Measurements from ENCODE around the gene HSPB9. TPM values are rescaled to one million over a fixed set of nuclear protein-coding genes. Genes with fewer than 3 reads are reported as not detected.
A peak's percentile ranks its signal among the peaks of the same experiment; 100 is the strongest.

HSPB9 gene
- total and polyA plus RNA-seq, 9 of the 15 experiments (the other 6 are each of a cell fraction or from before 2014, with no cell fraction given), result 0.04 to 0.16 (median 0.08) TPM; not detected in 3

DNA sequence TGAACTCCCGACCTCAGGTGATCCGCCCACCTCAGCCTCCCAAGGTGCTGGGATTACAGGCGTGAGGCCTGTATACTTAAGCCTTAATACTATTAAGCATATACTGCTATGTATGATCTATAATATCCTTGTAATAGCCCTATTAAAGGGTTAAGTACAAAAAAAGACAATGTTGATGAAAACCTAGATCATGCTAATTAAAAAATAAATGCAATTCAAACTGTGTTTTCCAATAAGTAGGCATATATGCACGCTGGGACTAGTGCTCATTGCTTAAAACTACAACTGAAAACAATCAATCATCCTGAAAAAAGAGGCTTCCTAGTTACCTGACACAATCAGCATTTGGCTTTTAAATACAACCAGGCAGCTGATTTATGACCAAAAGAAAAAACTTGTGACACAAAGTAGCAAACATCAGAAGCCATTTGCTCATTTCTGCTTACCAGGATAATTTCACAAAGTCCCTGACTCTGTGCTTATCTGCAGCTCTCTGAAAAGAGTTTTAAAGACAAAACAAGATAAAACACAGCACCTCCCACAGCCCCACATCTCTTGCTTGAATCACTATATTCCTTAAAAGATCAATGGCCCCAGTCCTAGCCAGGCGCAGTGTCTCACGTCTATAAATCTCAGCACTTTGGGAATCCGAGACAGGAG lies 35.4 kb upstream of the HSPB9 start (continued):
- TF ChIP-seq PKNOX1 (IDR thresholded peaks at IDR 0.05) (peak; percentile 97), HNRNPK (IDR thresholded peaks at IDR 0.05; ENCODE audit: low read depth, low read length, poor library complexity, severe bottlenecking) (no peak), ADNP (tag; IDR thresholded peaks at IDR 0.05) (peak; percentile 61; the same call in 1 of the 2 replicates), EP300 (IDR thresholded peaks at IDR 0.05; ENCODE audit: low read length) (peak; percentile 61), HMGN3 (IDR thresholded peaks at IDR 0.05; ENCODE audit: borderline replicate concordance, extremely low read depth, insufficient read length, low read depth, low read length) (no peak), HDAC2 (IDR thresholded peaks at IDR 0.05) (peak; percentile 43; the same call in 1 of the 2 replicates), LEF1 (IDR thresholded peaks at IDR 0.05) (peak; percentile 73; the same call in 1 of the 2 replicates), LCOR (CRISPR knock-in tag; IDR thresholded peaks at IDR 0.05) (0 out of 2 replicates have a peak, but pooled peaks have one; percentile 26), MAFK (IDR thresholded peaks at IDR 0.05; ENCODE audit: low read length) (peak; percentile 45), MAFG (tag; conservative IDR thresholded peaks at IDR 0.05) (peak; percentile 55; the same call in 1 of the 2 replicates), CBFA2T3 (IDR thresholded peaks at IDR 0.05) (peak; percentile 85), SOX6 (IDR thresholded peaks at IDR 0.05) (peak; percentile 79; the same call in 1 of the 2 replicates), SAP30 (IDR thresholded peaks at IDR 0.05; ENCODE audit: borderline replicate concordance, insufficient read depth, low read depth, low read length, poor library complexity, severe bottlenecking) (no peak), ZKSCAN3 (CRISPR knock-in tag; IDR thresholded peaks at IDR 0.05) (no peak), KLF16 (IDR thresholded peaks at IDR 0.05) (peak; percentile 69; the same call in 1 of the 2 replicates), VEZF1 (CRISPR knock-in tag; IDR thresholded peaks at IDR 0.05) (peak; percentile 28; the same call in 1 of the 2 replicates), SMARCA4 (IDR thresholded peaks at IDR 0.05) (peak; percentile 63; the same call in 1 of the 2 replicates), RCOR1 (IDR thresholded peaks at IDR 0.05; ENCODE audit: borderline replicate concordance in 1 of 2, low read depth in 2 of 2, low read length in 2 of 2) (peak in 1 of 2 experiments; percentile 76; a peak in 2 of 4 replicates), TEAD4 (IDR thresholded peaks at IDR 0.05; ENCODE audit: low read length) (peak; percentile 69), TEAD4 (CRISPR knock-in tag; IDR thresholded peaks at IDR 0.05; ENCODE audit: borderline replicate concordance) (no peak), MAFF (IDR thresholded peaks at IDR 0.05; ENCODE audit: low read length) (peak; percentile 53; the same call in 1 of the 2 replicates), CTBP1 (IDR thresholded peaks at IDR 0.05; ENCODE audit: borderline replicate concordance) (peak; percentile 53; the same call in 1 of the 2 replicates), TCF3 (CRISPR knock-in tag; IDR thresholded peaks at IDR 0.05) (peak; percentile 63)
- TF ChIP-seq, protein P1, sequence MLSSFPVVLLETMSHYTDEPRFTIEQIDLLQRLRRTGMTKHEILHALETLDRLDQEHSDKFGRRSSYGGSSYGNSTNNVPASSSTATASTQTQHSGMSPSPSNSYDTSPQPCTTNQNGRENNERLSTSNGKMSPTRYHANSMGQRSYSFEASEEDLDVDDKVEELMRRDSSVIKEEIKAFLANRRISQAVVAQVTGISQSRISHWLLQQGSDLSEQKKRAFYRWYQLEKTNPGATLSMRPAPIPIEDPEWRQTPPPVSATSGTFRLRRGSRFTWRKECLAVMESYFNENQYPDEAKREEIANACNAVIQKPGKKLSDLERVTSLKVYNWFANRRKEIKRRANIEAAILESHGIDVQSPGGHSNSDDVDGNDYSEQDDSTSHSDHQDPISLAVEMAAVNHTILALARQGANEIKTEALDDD (IDR thresholded peaks at IDR 0.05), result peak; percentile 48; the same call in 1 of the 2 replicates
- TF ChIP-seq, protein P2, sequence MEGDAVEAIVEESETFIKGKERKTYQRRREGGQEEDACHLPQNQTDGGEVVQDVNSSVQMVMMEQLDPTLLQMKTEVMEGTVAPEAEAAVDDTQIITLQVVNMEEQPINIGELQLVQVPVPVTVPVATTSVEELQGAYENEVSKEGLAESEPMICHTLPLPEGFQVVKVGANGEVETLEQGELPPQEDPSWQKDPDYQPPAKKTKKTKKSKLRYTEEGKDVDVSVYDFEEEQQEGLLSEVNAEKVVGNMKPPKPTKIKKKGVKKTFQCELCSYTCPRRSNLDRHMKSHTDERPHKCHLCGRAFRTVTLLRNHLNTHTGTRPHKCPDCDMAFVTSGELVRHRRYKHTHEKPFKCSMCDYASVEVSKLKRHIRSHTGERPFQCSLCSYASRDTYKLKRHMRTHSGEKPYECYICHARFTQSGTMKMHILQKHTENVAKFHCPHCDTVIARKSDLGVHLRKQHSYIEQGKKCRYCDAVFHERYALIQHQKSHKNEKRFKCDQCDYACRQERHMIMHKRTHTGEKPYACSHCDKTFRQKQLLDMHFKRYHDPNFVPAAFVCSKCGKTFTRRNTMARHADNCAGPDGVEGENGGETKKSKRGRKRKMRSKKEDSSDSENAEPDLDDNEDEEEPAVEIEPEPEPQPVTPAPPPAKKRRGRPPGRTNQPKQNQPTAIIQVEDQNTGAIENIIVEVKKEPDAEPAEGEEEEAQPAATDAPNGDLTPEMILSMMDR (IDR thresholded peaks at IDR 0.05 in 2 of 3, conservative IDR thresholded peaks at IDR 0.05 in 1 of 3; ENCODE audit: insufficient read depth in 2 of 3, low read depth in 1 of 3, low read length in 3 of 3), result no peak
